G401 (cell line): ENCODE data around the gene RAB9B. TPM values are rescaled to one million over a fixed set of nuclear protein-coding genes. Genes with fewer than 3 reads are reported as not detected.
"Not testable (repeated sequence)": the region's sequence is repeated elsewhere in the genome, so short reads cannot be mapped to it uniquely, and the experiment has no call there.

Source experiments
- DNase-seq: peaks from one replicate; pipeline ENCODE4 v3.0.0-alpha.2; 2015; ENCODE audit warnings: low spot score
- in situ Hi-C: cut with HindIII; loops from 2 replicates; pipeline ENCODE4 v1.10.0; 2016; ENCODE audit warnings: low sequenced_read_pairs, mixed read lengths
- total RNA-seq: library from RNA; depleted of rRNA; stranded (reverse); fragments of >200 nt; shearing (Covaris generic); gene quantifications from 2 replicates; pipeline ENCODE4 v1.2.3, GENCODE V29; 2014

Gene RAB9B
- total RNA-seq, 1 experiment from 2014 or later: not detected

- in situ Hi-C loops: no loop called here
- peak; percentile 60 for DNase-seq
Measured at GRCh38 chrX:103817502-103817901, 14.6 kb downstream of the RAB9B start.

DNA sequence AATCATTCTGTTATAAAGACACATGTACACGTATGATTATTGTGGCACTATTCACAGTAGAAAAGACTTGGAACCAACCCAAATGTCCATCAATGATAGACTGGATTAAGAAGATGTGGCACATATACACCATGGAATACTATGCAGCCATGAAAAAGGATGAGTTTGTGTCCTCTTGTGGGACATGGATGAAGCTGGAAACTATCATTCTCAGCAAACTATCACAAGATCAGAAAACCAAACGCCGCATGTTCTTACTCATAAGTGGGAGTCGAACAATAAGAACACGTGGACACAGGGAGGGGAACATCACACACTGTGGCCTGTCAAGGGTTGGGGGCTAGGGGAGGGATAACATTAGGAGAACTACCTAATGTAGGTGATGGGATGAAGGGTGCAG lies 15.0 kb downstream of the RAB9B start:
- DNase-seq, in situ Hi-C loops: not testable (repeated sequence)

- no peak for DNase-seq
- in situ Hi-C loops: no loop called here
Measured at GRCh38 chrX:103811858-103812257, 20.2 kb downstream of the RAB9B start.

GRCh38 chrX:103806862-103807474 lies 25.1 kb downstream of the RAB9B start:
- no peak for DNase-seq
- in situ Hi-C loops: no loop called here

DNA sequence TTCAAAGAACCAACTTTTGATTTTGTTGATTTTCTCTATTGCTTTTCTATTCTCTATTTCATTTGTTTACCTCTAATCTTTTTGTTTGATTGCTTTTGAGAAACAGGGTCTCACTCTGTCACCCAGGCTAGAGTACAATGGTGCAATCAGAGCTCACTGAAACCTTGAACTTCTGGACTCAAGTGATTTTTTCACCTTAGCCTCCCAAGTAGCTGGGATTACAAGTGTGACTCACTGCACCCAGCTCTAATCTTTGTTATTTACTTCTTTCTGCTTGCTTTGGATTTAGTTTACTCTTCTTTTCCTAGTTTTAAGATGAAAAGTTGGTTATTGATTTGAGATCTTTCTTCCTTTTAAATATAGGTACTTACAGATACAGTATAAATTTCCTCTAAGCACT lies 26.2 kb downstream of the RAB9B start:
- in situ Hi-C loops: no loop called here
- DNase-seq: no peak

- DNase-seq: no peak
- in situ Hi-C loops: no loop called here
Measured at GRCh38 chrX:103800318-103800717, 31.7 kb downstream of the RAB9B start.

- DNase-seq: no peak
- in situ Hi-C loops: no loop called here
Measured at GRCh38 chrX:103797691-103798090, 34.4 kb downstream of the RAB9B start.

- in situ Hi-C loops: no loop called here
Measured at GRCh38 chrX:103794119-103794518, 37.9 kb downstream of the RAB9B start.

DNA sequence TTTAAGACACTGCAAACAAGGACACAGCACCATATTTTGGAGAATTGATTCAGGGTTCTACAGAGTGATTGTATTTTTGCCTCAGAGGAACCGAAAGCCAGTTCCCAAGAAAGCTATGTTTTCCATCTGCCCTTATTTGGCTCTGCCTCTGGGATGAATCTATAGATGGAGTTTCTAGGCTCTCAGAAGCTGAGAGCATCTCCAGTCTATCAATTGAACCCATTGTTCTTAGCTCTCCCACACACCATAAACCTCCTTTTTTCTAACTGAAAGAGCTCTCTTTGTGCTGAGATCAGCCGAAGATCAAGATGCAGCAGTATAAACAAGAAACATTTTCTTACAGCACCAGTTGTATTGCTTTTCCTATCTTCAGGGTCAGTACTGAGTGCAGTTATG lies 38.5 kb downstream of the RAB9B start:
- DNase-seq: no peak
- in situ Hi-C loops: no loop called here

More at GRCh38 chrX:103794119-103794518, 37.9 kb downstream of the RAB9B start:
- no peak for DNase-seq

DNA sequence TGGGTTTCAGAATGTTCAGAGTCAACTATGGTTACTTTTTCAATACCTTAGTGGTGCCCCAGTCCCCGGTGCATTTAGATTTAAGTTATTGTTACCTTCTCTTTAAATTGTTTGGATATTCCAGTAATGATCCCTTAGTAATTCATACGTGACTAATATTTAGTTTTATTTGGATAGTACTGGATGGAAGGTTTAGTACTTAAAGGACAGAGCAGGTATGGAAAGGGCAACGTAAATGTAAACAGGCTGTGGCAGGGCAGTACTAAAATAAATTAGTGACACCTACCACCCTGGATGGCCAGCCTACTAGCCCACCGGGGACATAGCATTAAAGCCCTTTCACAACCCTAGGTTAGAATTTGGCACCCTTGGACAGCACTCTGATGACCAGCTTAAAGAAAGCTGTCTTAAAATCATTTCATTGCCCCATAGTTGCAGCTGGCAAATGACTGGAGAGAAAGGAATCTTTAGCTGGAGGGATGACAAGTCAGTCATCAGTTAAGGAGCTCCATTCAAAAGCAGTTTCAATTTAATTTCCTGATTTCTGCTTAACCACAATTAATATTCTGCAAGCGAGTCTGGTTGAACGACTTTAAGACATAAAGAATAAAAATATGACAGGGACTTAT lies 39.0 kb downstream of the RAB9B start:
- in situ Hi-C loops: no loop called here
- DNase-seq: no peak

DNA sequence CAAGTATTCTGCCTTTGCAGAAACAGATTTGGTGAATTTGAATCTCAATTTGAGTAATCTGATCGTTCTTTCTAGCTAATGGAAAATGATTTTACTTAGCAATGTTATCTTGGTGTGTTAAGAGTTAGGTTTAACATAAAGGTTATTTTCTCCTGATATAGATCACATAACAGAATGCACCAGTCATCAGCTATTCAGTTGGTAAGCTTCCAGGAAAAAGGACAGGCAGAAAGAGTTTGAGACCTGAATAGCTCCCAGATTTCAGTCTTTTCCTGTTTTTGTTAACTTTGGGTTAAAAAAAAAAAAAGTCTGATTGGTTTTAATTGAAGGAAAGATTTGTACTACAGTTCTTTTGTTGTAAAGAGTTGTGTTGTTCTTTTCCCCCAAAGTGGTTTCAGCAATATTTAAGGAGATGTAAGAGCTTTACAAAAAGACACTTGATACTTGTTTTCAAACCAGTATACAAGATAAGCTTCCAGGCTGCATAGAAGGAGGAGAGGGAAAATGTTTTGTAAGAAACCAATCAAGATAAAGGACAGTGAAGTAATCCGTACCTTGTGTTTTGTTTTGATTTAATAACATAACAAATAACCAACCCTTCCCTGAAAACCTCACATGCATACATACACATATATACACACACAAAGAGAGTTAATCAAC lies 40.1 kb downstream of the RAB9B start:
- in situ Hi-C loops: no loop called here
- DNase-seq: no peak

DNA sequence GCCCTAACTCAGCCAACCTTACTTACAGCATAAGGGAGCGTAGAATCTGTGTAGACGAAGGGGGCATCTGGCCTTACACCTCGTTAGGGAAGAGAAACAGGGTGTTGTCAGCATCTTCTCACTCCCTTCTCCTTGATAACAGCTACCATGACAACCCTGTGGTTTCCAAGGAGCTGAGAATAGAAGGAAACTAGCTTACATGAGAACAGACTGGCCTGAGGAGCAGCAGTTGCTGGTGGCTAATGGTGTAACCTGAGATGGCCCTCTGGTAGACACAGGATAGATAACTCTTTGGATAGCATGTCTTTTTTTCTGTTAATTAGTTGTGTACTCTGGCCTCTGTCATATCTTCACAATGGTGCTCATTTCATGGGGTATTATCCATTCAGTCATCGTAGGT lies 40.8 kb downstream of the RAB9B start:
- in situ Hi-C loops: no loop called here
- no peak for DNase-seq

DNA sequence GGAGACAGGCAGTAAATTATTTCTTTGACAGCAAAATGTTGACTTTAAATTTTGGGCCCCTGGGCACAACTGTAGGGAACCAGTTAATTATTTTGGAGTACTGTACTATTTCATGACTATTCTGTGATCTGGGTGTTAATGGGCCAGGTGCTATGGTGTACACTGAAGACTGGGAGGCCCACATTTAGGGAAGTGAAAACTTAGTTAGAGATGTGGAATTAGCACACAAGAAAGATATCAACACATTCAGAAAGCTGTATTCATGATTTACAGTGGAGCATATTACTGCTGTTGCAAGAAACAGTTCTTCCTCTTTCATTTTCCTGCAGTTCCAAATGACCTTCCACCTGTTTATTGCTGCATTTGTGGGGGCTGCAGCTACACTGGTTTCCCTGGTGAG lies 43.1 kb downstream of the RAB9B start:
- in situ Hi-C loops: no loop called here
- DNase-seq: no peak

- no peak for DNase-seq
Measured at GRCh38 chrX:103783971-103784370, 48.1 kb downstream of the RAB9B start.

DNA sequence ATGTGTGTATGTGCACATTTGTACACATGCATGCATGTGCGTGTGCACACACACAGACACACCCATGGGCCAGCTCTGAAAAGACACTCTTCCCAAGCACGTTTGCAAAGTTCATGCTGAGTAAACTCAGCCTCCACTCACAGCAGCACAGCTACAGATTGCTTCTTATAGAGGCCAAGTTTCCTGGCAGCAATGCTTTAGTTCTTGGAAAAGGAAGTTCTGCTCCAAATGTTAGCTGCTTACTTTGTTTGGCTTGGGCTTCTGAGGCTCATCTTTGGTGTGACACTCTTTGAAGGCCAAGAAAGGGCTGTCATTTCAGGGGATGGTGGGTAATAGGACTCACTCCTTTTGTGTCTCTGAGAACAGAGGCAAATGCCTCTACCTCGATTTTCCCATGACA lies 48.9 kb downstream of the RAB9B start:
- in situ Hi-C loops: no loop called here
- no peak for DNase-seq

More at GRCh38 chrX:103783971-103784370, 48.1 kb downstream of the RAB9B start:
- in situ Hi-C loops: no loop called here

DNA sequence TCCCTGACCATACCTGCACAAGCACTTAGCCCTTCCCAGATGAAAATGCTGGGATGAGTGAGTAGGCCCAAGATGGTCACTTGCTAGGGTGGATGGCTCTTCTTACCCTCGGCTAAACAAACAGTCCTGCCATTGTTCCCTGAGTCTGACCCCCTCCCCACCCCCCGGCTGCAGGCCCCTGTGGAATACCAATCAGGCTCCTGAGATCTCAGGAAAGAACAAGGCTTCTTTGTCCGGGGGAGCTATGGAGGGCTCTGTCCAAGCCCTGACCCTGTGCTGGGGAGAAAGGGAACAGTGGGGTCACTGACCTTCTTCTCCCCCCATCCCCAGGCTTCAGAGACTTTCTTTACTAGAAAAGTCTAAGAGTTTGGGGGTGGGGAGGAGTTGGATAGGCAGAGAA lies 49.4 kb downstream of the RAB9B start:
- in situ Hi-C loops: no loop called here

DNA sequence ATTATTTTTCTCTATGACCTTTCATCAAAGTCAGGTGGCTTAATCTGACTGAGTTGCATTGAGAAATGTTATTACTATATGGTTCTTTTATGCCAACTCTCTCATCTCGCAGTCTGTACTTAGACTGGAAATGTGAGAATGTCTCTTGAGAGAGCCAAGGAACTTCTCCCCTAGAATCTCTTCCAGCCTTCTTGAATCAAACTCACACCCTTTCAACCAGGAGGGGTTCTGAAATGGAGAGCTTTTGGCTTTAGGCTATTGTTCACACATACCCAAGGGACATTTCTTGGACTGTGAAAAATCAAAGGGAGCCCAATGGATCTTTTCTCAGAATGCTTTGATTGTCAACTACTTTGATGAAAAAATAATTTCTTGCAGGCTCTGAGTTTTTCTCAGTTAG lies 50.4 kb downstream of the RAB9B start:
- in situ Hi-C loops: no loop called here
- no peak for DNase-seq

More for the DNA sequence above, 49.4 kb downstream of the RAB9B start:
- DNase-seq: no peak

- in situ Hi-C loops: no loop called here
- DNase-seq: no peak
Measured at GRCh38 chrX:103781062-103781402, 51.0 kb downstream of the RAB9B start.

- in situ Hi-C loops: no loop called here
- no peak for DNase-seq
Measured at GRCh38 chrX:103780336-103781061, 51.6 kb downstream of the RAB9B start.

DNA sequence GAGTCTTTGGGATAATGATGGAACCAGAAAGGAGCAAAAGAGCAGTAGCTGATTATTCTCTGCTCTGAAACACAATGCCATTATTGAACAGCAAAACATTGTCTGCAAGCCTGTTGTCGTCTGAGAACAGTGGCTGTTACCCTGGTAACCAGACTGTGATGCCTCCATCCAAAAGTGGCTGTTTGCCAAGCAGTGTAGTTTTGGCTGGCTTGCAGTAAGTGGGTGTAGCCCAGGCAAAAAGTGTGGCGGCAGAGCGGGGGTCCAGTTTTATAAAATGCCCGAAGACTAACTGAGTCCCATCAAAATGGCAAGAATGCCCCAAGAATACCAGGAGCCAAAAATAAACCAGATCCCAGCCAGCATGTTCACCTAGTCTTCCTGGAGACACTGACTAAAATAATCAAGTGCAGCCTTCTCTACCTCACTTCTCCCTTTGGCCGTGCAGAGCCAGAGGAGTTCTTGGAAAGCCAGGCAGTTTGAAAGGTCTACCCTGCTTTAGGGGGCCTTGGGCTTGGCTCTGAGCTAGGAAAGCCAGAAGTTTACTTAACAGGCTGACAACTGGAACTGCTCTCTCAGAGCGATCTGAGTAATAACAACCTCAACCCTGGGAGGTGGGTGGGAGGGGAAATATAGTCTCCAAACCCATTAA lies 52.8 kb downstream of the RAB9B start:
- peak; percentile 37 for DNase-seq
- in situ Hi-C loops: no loop called here
